Measurements from ENCODE around the gene RPL41.

DNA sequence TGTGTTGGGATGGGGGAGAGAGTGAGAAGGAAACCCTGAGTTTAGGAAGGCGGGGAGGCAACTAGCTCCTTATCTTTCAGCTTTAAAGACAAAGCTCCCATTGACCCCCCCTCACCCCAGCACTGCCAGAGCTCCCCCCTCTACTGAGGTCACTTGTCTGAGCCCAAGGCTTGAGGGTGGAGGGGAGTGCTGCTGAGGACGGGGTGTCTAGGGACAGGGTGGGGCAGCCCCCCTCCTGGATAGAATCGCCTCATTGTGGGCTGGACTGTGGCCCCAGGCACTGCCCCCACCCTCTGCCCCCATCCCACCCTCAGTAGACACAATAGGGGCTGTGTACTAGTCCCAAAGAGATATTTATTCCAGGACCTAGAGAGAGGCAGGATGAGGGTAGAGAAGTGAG is 33.5 kb upstream of the RPL41 start:
- no peak for TF ChIP-seq TEAD4 (IDR thresholded peaks at IDR 0.05; ENCODE audit: low read length)
- no peak for TF ChIP-seq TEAD4 (CRISPR knock-in tag; IDR thresholded peaks at IDR 0.05; ENCODE audit: borderline replicate concordance)
- no peak for TF ChIP-seq USF2 (CRISPR knock-in tag; IDR thresholded peaks at IDR 0.05)
- no peak for TF ChIP-seq CREB3 (tag; conservative IDR thresholded peaks at IDR 0.05; ENCODE audit: low read depth)
- no peak for TF ChIP-seq TCFL5 (CRISPR knock-in tag; conservative IDR thresholded peaks at IDR 0.05)
- no peak for TF ChIP-seq COPS2 (conservative IDR thresholded peaks at IDR 0.05)
- TF ChIP-seq EZH2 (IDR thresholded peaks at IDR 0.05; ENCODE audit: borderline replicate concordance, low read depth, low read length), result no peak
- no peak for TF ChIP-seq ZNF140 (CRISPR knock-in tag; IDR thresholded peaks at IDR 0.05)
- no peak for TF ChIP-seq ARHGAP35 (IDR thresholded peaks at IDR 0.05; ENCODE audit: partially characterized antibody)
- no peak for TF ChIP-seq JUND (IDR thresholded peaks at IDR 0.05; ENCODE audit: borderline replicate concordance, low read depth, low read length)
- TF ChIP-seq JUND (tag; IDR thresholded peaks at IDR 0.05; ENCODE audit: borderline replicate concordance, low read depth, low read length), result no peak
- TF ChIP-seq, protein P1, sequence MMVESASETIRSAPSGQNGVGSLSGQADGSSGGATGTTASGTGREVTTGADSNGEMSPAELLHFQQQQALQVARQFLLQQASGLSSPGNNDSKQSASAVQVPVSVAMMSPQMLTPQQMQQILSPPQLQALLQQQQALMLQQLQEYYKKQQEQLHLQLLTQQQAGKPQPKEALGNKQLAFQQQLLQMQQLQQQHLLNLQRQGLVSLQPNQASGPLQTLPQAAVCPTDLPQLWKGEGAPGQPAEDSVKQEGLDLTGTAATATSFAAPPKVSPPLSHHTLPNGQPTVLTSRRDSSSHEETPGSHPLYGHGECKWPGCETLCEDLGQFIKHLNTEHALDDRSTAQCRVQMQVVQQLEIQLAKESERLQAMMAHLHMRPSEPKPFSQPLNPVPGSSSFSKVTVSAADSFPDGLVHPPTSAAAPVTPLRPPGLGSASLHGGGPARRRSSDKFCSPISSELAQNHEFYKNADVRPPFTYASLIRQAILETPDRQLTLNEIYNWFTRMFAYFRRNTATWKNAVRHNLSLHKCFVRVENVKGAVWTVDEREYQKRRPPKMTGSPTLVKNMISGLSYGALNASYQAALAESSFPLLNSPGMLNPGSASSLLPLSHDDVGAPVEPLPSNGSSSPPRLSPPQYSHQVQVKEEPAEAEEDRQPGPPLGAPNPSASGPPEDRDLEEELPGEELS (CRISPR knock-in tag; IDR thresholded peaks at IDR 0.05; ENCODE audit: borderline replicate concordance), result no peak

Measured in K562 (cell line).